HepG2 (cell line): Measurements from ENCODE around the gene NFAT5. TPM values are rescaled to one million over a fixed set of nuclear protein-coding genes. Genes with fewer than 3 reads are reported as not detected.

Source experiments
- AGO1 ChIP-seq: fragments of 200-400 bp; formaldehyde crosslinking; IDR thresholded peaks from 2 replicates; pipeline ENCODE4 v1.6.1; 2017; ENCODE audit warnings: mild to moderate bottlenecking, low read depth, low read length, moderate library complexity; ENCODE audit not compliant: poor library complexity, severe bottlenecking
- CTCF ChIP-seq: sonication (generic); formaldehyde crosslinking; IDR thresholded peaks from 2 replicates; pipeline ENCODE4 v1.5.0; 2020; ENCODE audit warnings: mild to moderate bottlenecking, missing genetic modification reagents, moderate library complexity
- GMEB1 ChIP-seq: sonication (generic); formaldehyde crosslinking; IDR thresholded peaks from 2 replicates; pipeline ENCODE4 v1.5.1; 2020; ENCODE audit warnings: missing genetic modification reagents, mild to moderate bottlenecking, borderline replicate concordance
- HBP1 ChIP-seq: IDR thresholded peaks from 2 replicates; pipeline ENCODE4 v1.6.1; 2016; ENCODE audit warnings: low read depth, control low read depth
- HMGA1 ChIP-seq: sonication (generic); formaldehyde crosslinking; conservative IDR thresholded peaks from 2 replicates; pipeline ENCODE4 v1.4.0; 2020; ENCODE audit warnings: missing genetic modification reagents
- IKZF1 ChIP-seq: fragments of 450-650 bp; IDR thresholded peaks from 2 replicates; pipeline ENCODE4 v1.7.1; 2016
- KDM5A ChIP-seq: fragments of 200-600 bp; sonication (generic); IDR thresholded peaks from 2 replicates; pipeline ENCODE4 v1.7.0; 2018; ENCODE audit warnings: antibody characterized with exemption, mild to moderate bottlenecking, low read length, borderline replicate concordance
- MYC ChIP-seq: sonication (generic); formaldehyde crosslinking; IDR thresholded peaks from 2 replicates; pipeline ENCODE4 v1.9.0; 2021; ENCODE audit warnings: missing genetic modification reagents, borderline replicate concordance
- PPARG ChIP-seq: conservative IDR thresholded peaks from 2 replicates; pipeline ENCODE4 v1.6.1; 2016; ENCODE audit warnings: missing biosample characterization, missing genetic modification reagents
- PRDM15 ChIP-seq: sonication (generic); formaldehyde crosslinking; IDR thresholded peaks from 2 replicates; pipeline ENCODE4 v1.4.0; 2020; ENCODE audit warnings: missing genetic modification reagents
- PRDM4 ChIP-seq: sonication (generic); formaldehyde crosslinking; IDR thresholded peaks from 2 replicates; pipeline ENCODE4 v1.9.0; 2021; ENCODE audit warnings: missing genetic modification reagents, borderline replicate concordance
- RXRA ChIP-seq: sonication (generic); formaldehyde crosslinking; IDR thresholded peaks from 2 replicates; pipeline ENCODE4 v1.5.1; 2020; ENCODE audit warnings: missing genetic modification reagents
- SOX5 ChIP-seq: IDR thresholded peaks from 2 replicates; pipeline ENCODE4 v1.6.1; 2016; ENCODE audit warnings: borderline replicate concordance
- TAF15 ChIP-seq: fragments of 200-400 bp; formaldehyde crosslinking; IDR thresholded peaks from one replicate; pipeline ENCODE4 v1.6.1; 2018; ENCODE audit warnings: mild to moderate bottlenecking, low read depth, low read length; ENCODE audit not compliant: poor library complexity, severe bottlenecking
- ZNF263 ChIP-seq: sonication (generic); formaldehyde crosslinking; IDR thresholded peaks from 2 replicates; pipeline ENCODE4 v1.4.0; 2020; ENCODE audit warnings: missing genetic modification reagents
- ZNF841 ChIP-seq: sonication (generic); formaldehyde crosslinking; IDR thresholded peaks from 2 replicates; pipeline ENCODE4 v1.8.1; 2023; ENCODE audit warnings: missing genetic modification reagents, borderline replicate concordance
- polyA plus RNA-seq, 8 experiments: library from polyadenylated mRNA; depleted of rRNA in 3 of 8; stranded (reverse) in 7 of 8; unstranded in 1 of 8; fragments of >200 nt; fragmentation: Illumina TruSeq in 4 of 8; extraction: Trizol in 4 of 8; gene quantifications; 2 replicates each; pipeline versions ENCODE4 v1.2.1 to v1.2.3, GENCODE V29; 2011 to 2016; ENCODE audit warnings: low read depth in 4 of 8, missing spikeins in 1 of 8, mixed read lengths in 1 of 8; ENCODE audit not compliant: insufficient read depth in 1 of 8
- total RNA-seq, 5 experiments: library from RNA; depleted of rRNA; stranded (reverse); fragments of >200 nt; fragmentation: Illumina TruSeq; extraction: Trizol; gene quantifications; 2 replicates each; pipeline ENCODE4 v1.2.3, GENCODE V29; 2016; ENCODE audit warnings: low read depth in 1 of 5

The NFAT5 gene
- total and polyA plus RNA-seq, 2 of the 13 experiments (the other 11 are each of a cell fraction or from before 2014, with no cell fraction given): 20.5 to 54.3 TPM

GRCh38 chr16:69565671-69566239 lies at the start of gene NFAT5 (continued):
- TF ChIP-seq HMGA1 (CRISPR knock-in tag) (no peak), MYC (CRISPR knock-in tag) (peak; percentile 88), TAF15 (no peak), PRDM15 (CRISPR knock-in tag) (no peak), PPARG (CRISPR knock-in tag) (peak; percentile 65; the same call in 1 of the 2 replicates), ZNF263 (CRISPR knock-in tag) (peak; percentile 40; the same call in 1 of the 2 replicates), ZNF841 (peak; percentile 85; the same call in 1 of the 2 replicates), KDM5A (peak; percentile 97), HBP1 (peak; percentile 43; the same call in 1 of the 2 replicates), CTCF (peak; percentile 63), RXRA (CRISPR knock-in tag) (peak; percentile 79), GMEB1 (CRISPR knock-in tag) (peak; percentile 89), SOX5 (CRISPR knock-in tag) (peak; percentile 73; the same call in 1 of the 2 replicates), IKZF1 (no peak), PRDM4 (CRISPR knock-in tag) (no peak), AGO1 (no peak)
